Measurements from ENCODE around the gene PRKCD. TPM values are rescaled to one million over a fixed set of nuclear protein-coding genes. Genes with fewer than 3 reads are reported as not detected.
A peak's percentile ranks its signal among the peaks of the same experiment; 100 is the strongest.

Gene PRKCD
- total and polyA plus RNA-seq, 12 donors = 10.7 to 156 (median 49.2) TPM

DNA sequence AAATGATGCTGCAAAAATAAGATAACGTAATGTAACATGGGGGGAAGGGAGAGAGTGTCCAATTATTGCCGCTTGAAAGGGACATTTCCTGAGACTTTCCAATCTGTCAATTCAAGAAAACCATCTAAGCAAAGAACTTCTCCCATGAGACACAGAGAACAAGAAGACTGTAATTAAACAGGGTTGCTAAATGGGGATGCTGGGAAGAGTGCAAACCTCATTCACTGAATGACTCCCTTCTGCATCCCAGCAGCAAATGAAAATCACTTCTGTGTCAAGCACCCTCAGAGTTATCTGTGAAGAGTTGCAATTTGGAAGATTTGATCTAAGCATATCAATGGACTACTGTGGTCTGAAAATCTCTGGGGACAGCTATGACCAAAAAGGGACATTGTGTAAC lies 34.4 kb upstream of the PRKCD start:
- Histone ChIP-seq H3K4me3 (no peak overlapping the region), H3K36me3 (replicated peaks in 1 of 2) (peaks cover 0 to 35% of the 10 kb centered on the region in 2 donors), H3K9me3 (replicated peaks in 1 of 3) (no peaks in the 10 kb centered on the region), H3K27ac (no peak overlapping the region), H3K27me3 (no peaks in the 10 kb centered on the region), H3K4me1 (replicated peaks in 1 of 2) (peaks cover 25 to 34% of the 10 kb centered on the region in 2 donors)
- intact Hi-C loops (cut with DNase I) = no loop called here
- DNase-seq = no peak
- TF ChIP-seq POLR2A (IDR thresholded peaks at IDR 0.05) = no peak
- TF ChIP-seq, protein P1, sequence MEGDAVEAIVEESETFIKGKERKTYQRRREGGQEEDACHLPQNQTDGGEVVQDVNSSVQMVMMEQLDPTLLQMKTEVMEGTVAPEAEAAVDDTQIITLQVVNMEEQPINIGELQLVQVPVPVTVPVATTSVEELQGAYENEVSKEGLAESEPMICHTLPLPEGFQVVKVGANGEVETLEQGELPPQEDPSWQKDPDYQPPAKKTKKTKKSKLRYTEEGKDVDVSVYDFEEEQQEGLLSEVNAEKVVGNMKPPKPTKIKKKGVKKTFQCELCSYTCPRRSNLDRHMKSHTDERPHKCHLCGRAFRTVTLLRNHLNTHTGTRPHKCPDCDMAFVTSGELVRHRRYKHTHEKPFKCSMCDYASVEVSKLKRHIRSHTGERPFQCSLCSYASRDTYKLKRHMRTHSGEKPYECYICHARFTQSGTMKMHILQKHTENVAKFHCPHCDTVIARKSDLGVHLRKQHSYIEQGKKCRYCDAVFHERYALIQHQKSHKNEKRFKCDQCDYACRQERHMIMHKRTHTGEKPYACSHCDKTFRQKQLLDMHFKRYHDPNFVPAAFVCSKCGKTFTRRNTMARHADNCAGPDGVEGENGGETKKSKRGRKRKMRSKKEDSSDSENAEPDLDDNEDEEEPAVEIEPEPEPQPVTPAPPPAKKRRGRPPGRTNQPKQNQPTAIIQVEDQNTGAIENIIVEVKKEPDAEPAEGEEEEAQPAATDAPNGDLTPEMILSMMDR (IDR thresholded peaks at IDR 0.05) = no peak
- 90 to 99% (median 94%) methylated on average over 2 of the region's 2 CpGs for WGBS, 4 donors

DNA sequence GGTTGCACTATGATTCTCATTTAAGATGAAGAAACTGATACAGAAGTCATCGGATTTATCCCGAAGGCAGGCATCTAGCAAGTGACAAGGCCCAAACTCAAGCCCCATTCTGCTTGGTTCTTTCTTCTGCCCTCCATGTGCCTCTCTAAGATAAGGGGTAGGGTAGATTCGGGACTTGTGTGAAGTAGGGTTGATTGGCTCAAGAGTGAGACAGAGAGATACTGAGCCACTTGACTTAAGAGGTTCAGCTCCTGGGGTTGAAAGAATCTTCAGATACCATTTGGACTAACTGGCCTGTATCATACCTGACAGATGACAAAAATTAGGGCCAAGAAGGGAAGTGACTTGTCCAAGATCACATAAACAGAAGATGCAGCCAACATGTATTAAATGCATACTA lies 31.7 kb upstream of the PRKCD start:
- H3K4me3 ChIP-seq = peak overlapping the region in 2 of 4 donors; percentile 73 to 86
- 75 to 88% (median 78%) methylated on average over 3 of the region's 3 CpGs for WGBS, 4 donors
- no peaks in the 10 kb centered on the region for H3K9me3 ChIP-seq (replicated peaks in 1 of 3)
- intact Hi-C loops (cut with DNase I) = no loop called here
- H3K4me1 ChIP-seq (replicated peaks in 1 of 2) = peaks cover 13 to 32% of the 10 kb centered on the region in 2 donors
- DNase-seq = no peak
- H3K27me3 ChIP-seq = no peaks in the 10 kb centered on the region
- peaks cover 0 to 14% of the 10 kb centered on the region in 2 donors for H3K36me3 ChIP-seq (replicated peaks in 1 of 2)
- TF ChIP-seq, protein P1 (IDR thresholded peaks at IDR 0.05) = no peak
- TF ChIP-seq POLR2A (IDR thresholded peaks at IDR 0.05) = no peak
- H3K27ac ChIP-seq = peak overlapping the region in 2 of 5 donors; percentile 85 to 91

DNA sequence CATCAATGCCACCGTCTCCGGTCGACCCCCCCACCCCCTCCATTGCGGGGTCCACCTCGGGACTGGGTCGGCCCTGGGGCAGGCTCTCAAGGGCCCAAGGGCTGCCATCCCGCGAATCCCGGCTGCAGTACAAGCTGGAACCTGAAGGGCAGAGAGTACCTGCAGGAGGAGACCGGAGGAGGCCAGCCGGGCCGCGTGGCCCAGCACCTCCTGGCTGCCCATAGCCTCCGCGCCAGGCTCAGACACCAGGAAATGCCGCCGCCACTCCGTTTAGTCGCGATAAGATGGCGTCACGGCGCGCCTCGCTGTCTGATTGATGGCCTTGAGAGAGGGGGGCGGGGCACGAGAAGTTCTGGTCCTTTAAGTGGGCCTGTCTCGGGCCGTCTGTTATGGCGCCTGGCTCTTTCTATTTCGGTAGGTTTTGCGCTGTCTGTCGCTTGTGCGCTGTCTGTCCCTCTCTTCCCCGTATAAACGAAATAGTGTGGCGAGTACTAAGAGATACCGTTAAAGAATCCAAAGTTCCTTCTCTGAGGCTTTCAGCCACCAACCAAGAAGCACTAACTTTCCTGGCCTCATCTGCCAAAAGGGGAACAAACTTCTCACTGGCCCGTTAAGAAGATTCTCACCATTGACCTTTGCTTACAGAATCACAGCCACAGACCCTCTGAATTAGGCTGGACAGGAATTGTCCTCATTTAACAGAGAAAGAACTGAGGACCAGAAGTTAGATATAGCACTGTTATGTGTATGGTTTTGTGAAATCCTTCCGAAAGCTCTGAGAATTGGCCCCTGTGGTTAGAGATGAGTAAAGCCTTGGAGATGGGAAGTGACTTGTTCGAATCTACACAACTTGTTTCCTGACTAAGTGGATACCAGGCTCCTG lies 30.6 kb upstream of the PRKCD start, which contains the start of gene RFT1:
TSS of gene RFT1 (minus strand) at position 257 of the 883 bp plus-strand sequence. CDS start at position 222, 35 bp downstream.
- TF ChIP-seq, protein P1 (IDR thresholded peaks at IDR 0.05) = peak in 4 of 6 experiments; percentile 12 to 32 (median 20)
- peak; percentile 67 to 75 for TF ChIP-seq POLR2A (IDR thresholded peaks at IDR 0.05)
- peaks cover 0 to 4% of the 10 kb centered on the region in 2 donors for H3K36me3 ChIP-seq (replicated peaks in 1 of 2)
- H3K9me3 ChIP-seq (replicated peaks in 1 of 3) = no peaks in the 10 kb centered on the region
- H3K4me3 ChIP-seq = peak within 1 kb of the TSS; percentile 30 to 86 (median 54)
- H3K4me1 ChIP-seq (replicated peaks in 1 of 2) = peaks cover 13 to 40% of the 10 kb centered on the region in 2 donors
- intact Hi-C loops (cut with DNase I) = loop anchor here (5.0 kb wide), 2 partner anchors 37 to 67 kb away; no protein-coding TSS in a partner anchor
- 2 to 8% (median 3%) methylated on average over 15 to 41 of the region's 41 CpGs for WGBS, 4 donors
- no peaks in the 10 kb centered on the region for H3K27me3 ChIP-seq
- H3K27ac ChIP-seq = peak within 1 kb of the TSS; percentile 77 to 91 (median 85)
- peak; percentile 97 to 99 (median 99) for DNase-seq

DNA sequence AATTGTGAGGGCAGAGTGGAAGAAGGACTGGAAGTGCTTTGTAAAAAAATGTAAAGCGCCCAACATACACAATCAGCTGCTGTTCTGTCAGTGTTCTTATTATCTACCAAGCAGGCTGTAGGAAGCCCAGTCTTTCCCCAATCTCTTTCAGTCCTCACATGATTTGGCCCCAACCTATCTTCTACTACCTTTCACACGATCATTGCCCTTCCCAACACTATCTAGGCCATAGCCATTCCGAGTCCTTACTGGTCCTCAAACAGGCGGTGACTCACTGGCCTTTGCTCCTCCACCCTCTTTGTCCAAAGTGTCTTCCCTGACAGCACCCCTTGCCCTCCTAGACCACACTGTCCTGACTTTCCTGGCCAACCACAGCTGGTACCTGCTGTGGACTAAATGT lies 29.9 kb upstream of the PRKCD start:
- WGBS, 4 donors = 75 to 86% (median 80%) methylated on average over 4 of the region's 4 CpGs
- no peak for DNase-seq
- intact Hi-C loops (cut with DNase I) = loop anchor here (5.0 kb wide), 2 partner anchors 36 to 66 kb away; no protein-coding TSS in a partner anchor

More for the DNA sequence above, 29.9 kb upstream of the PRKCD start:
- H3K27ac ChIP-seq = peak overlapping the region; percentile 77 to 91 (median 85)
- no peaks in the 10 kb centered on the region for H3K27me3 ChIP-seq
- H3K9me3 ChIP-seq (replicated peaks in 1 of 3) = no peaks in the 10 kb centered on the region
- TF ChIP-seq, protein P1 (IDR thresholded peaks at IDR 0.05) = no peak
- TF ChIP-seq POLR2A (IDR thresholded peaks at IDR 0.05) = no peak
- H3K36me3 ChIP-seq (replicated peaks in 1 of 2) = no peaks in the 10 kb centered on the region
- peaks cover 13 to 44% of the 10 kb centered on the region in 2 donors for H3K4me1 ChIP-seq (replicated peaks in 1 of 2)
- peak overlapping the region in 2 of 4 donors; percentile 73 to 86 for H3K4me3 ChIP-seq
